Brain pericyte (primary cell): ENCODE measurements around the gene MRPL14.

Experiments
- DNase-seq: peaks from one replicate; pipeline ENCODE4 v3.0.0-alpha.2; 2012; ENCODE audit warnings: low read depth, low spot score

The MRPL14 gene

GRCh38 chr6:44080561-44081521 is 46.4 kb downstream of the MRPL14 start:
- DNase-seq: no peak

- no peak for DNase-seq
Observed at GRCh38 chr6:44079672-44080071, 47.6 kb downstream of the MRPL14 start.

- no peak for DNase-seq
Observed at GRCh38 chr6:44078827-44079671, 48.2 kb downstream of the MRPL14 start.

GRCh38 chr6:44078219-44078826 is 48.9 kb downstream of the MRPL14 start:
- no peak for DNase-seq

- DNase-seq: no peak
Observed at GRCh38 chr6:44077214-44077946, 49.9 kb downstream of the MRPL14 start.

GRCh38 chr6:44076356-44077213 is 50.7 kb downstream of the MRPL14 start:
- DNase-seq: no peak

GRCh38 chr6:44075647-44076355 is 51.5 kb downstream of the MRPL14 start:
- DNase-seq: no peak

- DNase-seq: no peak
Observed at GRCh38 chr6:44074813-44075646, 52.2 kb downstream of the MRPL14 start.

- no peak for DNase-seq
Observed at GRCh38 chr6:44074439-44074812, 52.8 kb downstream of the MRPL14 start.

GRCh38 chr6:44073612-44074438 is 53.4 kb downstream of the MRPL14 start:
- no peak for DNase-seq

- no peak for DNase-seq
Observed at GRCh38 chr6:44072959-44073611, 54.2 kb downstream of the MRPL14 start.

- DNase-seq: no peak
Observed at GRCh38 chr6:44072452-44072958, 54.7 kb downstream of the MRPL14 start.

GRCh38 chr6:44071670-44072451 is 55.4 kb downstream of the MRPL14 start:
- DNase-seq: no peak

- DNase-seq: peak; percentile 75
Observed at GRCh38 chr6:44068607-44069296, 58.5 kb downstream of the MRPL14 start.

- DNase-seq: no peak
Observed at GRCh38 chr6:44067173-44068139, 59.8 kb downstream of the MRPL14 start.
